H1 (cell line): ENCODE results near the gene VSIR. TPM values are rescaled to one million over a fixed set of nuclear protein-coding genes. Genes with fewer than 3 reads are reported as not detected.

Source experiments
- CHD1 ChIP-seq: IDR thresholded peaks from 2 replicates; pipeline ENCODE4 v1.6.1; 2012; ENCODE audit warnings: low read depth, low read length, improper control_type of control experiment
- CHD2 ChIP-seq: IDR thresholded peaks from 2 replicates; pipeline ENCODE4 v1.6.1; 2012; ENCODE audit warnings: low read length, improper control_type of control experiment
- GABPA ChIP-seq: IDR thresholded peaks from 2 replicates; pipeline ENCODE4 v1.6.1; 2011; ENCODE audit warnings: mild to moderate bottlenecking, low read length, moderate library complexity, borderline replicate concordance; ENCODE audit not compliant: insufficient read depth
- POLR2AphosphoS5 ChIP-seq: IDR thresholded peaks from 2 replicates; pipeline ENCODE4 v1.6.1; 2011; ENCODE audit warnings: low read depth, low read length
- RNF2 ChIP-seq: fragments of 200-900, 300-1000 bp; sonication (generic); IDR thresholded peaks from 2 replicates; pipeline ENCODE4 v1.7.1; 2016; ENCODE audit warnings: borderline replicate concordance, low read depth, mild to moderate bottlenecking, antibody characterized with exemption, low read length; ENCODE audit not compliant: poor library complexity, severe bottlenecking; ENCODE audit errors: missing control alignments
- RXRA ChIP-seq: IDR thresholded peaks from 2 replicates; pipeline ENCODE4 v1.6.1; 2011; ENCODE audit warnings: low read depth, mild to moderate bottlenecking, low read length, moderate library complexity; ENCODE audit not compliant: insufficient read depth
- polyA plus RNA-seq, 7 experiments: library from polyadenylated mRNA; depleted of rRNA in 3 of 7; stranded (reverse) in 5 of 7; unstranded in 2 of 7; fragments of >200 nt in 5 of 7; fragments of 200-250 nt in 2 of 7; gene quantifications; 1 replicate in 5 of 7; 2 replicates in 1 of 7; 4 replicates in 1 of 7; pipeline versions ENCODE4 v1.2.1 to v1.2.3, GENCODE V29; 2011 to 2013; ENCODE audit warnings: missing spikeins in 2 of 7, mixed read lengths in 2 of 7
- total RNA-seq: library from RNA; stranded (reverse); fragmentation: NEBNext Ultra II Directional; extraction: Animal tissue kit (Norgen Biotek cat#: 25700); gene quantifications from 2 replicates; pipeline ENCODE4 v1.2.1, GENCODE V29; 2021

Gene VSIR
- total and polyA plus RNA-seq, 2 of the 8 experiments (the other 6 are each of a cell fraction or from before 2014, with no cell fraction given): 0.33 TPM; not detected in 1

DNA sequence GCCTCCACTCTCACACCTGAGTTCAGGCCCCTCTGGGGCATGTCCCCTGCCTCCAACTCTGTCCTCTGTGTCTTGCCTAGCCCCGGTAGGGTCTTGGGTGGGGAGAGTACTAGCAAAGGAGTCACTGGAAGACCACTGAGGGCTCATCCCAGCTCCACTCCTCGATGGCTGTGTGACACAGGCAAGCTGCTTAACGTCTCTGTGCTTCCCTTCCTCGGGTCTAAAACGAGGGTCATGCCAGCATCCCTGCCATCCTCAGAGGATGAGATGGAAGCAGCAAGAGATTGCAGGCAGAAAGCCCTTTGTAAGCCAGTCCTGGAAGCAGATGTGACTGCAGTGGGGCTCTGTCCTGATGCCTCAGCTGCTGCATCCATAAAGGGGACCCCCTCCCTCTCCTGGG, 38.5 kb downstream of the VSIR start (continued):
- TF ChIP-seq CHD1 (no peak), CHD2 (no peak), POLR2AphosphoS5 (no peak), RNF2 (no peak), GABPA (no peak), RXRA (no peak)
